HL-60 (cell line): ENCODE data around the gene APBA2.
"Not testable (repeated sequence)": the region's sequence is repeated elsewhere in the genome, so short reads cannot be mapped to it uniquely, and the experiment has no call there.

Experiments
- DNase-seq, 2 experiments: peaks; one replicate each; pipeline ENCODE4 v3.0.0-alpha.2; 2010 to 2020; ENCODE audit warnings: low read depth in 1 of 2, low spot score in 1 of 2
- H3K27ac ChIP-seq: fragments of 250-450 bp; sonication (Bioruptor Pico); replicated peaks from 2 replicates; pipeline ENCODE4 v1.5.1; 2020; ENCODE audit warnings: mild to moderate bottlenecking, moderate library complexity
- H3K27me3 ChIP-seq: fragments of 250-450 bp; sonication (Bioruptor Pico); 2 replicates; pipeline ENCODE4 v1.5.1; 2021; ENCODE audit warnings: mild to moderate bottlenecking, moderate library complexity; ENCODE audit not compliant: insufficient read depth, poor library complexity, severe bottlenecking
- H3K4me3 ChIP-seq: replicated peaks from 2 replicates; pipeline ENCODE4 v1.5.1; 2011; ENCODE audit warnings: mild to moderate bottlenecking, control low read depth, low read length; ENCODE audit not compliant: insufficient read depth
- GABPA ChIP-seq: IDR thresholded peaks from 2 replicates; pipeline ENCODE4 v1.6.1; 2012; ENCODE audit warnings: low read depth
- POLR2AphosphoS5 ChIP-seq: IDR thresholded peaks from 2 replicates; pipeline ENCODE4 v1.6.1; 2012; ENCODE audit warnings: low read depth
- SPI1 ChIP-seq: IDR thresholded peaks from 2 replicates; pipeline ENCODE4 v1.6.1; 2012; ENCODE audit warnings: low read depth, mild to moderate bottlenecking, borderline replicate concordance
- TF ChIP-seq, protein P1 (sequence below): IDR thresholded peaks from 2 replicates; pipeline ENCODE4 v1.6.1; 2012; ENCODE audit warnings: low read depth; ENCODE audit not compliant: insufficient replicate concordance
- TF ChIP-seq, protein P2 (sequence below): IDR thresholded peaks from one replicate; pipeline ENCODE4 v1.5.1; 2011; ENCODE audit warnings: low read length, control low read depth, inconsistent platforms; ENCODE audit not compliant: insufficient read depth

Gene APBA2

DNA sequence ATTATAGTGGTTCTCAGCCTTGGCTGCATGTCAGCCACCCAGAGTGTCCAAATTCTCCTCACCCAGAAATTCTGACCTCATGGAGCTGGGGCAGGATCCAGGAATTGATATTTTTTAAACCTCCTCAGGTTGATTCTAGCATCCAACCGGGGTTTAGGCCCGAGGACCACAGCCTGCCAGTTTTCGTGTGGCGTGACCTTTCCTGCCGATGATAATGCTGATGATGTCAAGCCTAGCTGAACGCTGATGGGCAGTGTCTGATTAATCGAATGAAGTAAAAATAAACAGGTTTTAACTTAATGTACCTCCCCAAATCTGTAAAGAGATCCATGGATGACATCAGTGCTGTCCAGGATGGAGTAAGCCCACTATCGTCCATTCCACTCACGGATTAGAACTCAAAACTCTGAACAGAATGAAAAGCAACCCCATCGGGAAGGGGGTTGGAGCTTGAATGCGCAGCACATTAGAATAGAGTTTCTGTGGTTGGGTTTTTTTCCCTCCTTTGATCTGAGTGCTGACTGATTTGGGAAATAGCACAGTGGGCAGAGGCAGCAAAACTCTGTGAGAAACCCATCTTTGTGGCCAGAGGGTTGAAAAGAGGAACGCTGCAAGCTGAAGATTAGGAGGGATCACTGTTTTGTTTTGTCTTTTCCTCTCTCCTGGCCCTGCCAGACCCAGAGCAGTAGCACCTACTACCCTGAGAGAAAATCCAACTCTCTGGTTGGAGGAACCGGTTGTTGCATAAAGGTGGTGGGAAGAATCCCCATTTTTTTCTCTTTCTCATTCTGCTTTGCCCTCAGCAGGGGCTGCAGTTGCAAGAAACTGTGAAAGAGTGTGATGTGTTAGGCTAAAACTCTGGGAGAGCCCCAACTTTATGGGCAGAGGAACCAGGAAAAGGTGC, 153.9 kb downstream of the APBA2 start:
- Histone ChIP-seq H3K27me3 (no peaks in the 10 kb centered on the region), H3K27ac (no peak overlapping the region), H3K4me3 (no peak overlapping the region)
- no peak for TF ChIP-seq POLR2AphosphoS5
- DNase-seq, result no peak

DNA sequence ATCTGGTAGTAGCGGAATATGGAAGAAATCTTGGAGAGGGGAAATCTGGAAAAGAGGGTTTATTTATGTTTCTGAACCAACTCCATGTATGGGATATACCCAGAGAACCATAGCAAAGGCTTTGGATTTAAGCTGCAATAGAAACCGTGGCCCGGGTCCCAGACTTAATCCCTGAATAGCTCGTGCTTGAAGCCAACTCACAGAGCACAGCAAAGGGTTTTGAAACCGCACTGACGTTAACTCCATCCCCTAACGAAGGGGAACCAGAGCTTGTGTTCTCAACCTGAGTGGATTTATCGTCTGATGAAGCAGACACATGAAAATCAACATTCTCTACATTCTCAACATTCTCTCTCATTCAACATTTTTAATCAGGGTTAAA, 154.6 kb downstream of the APBA2 start:
- Histone ChIP-seq H3K4me3 (no peak overlapping the region), H3K27ac (no peak overlapping the region), H3K27me3 (no peaks in the 10 kb centered on the region)
- DNase-seq, result no peak
- TF ChIP-seq, protein P1, sequence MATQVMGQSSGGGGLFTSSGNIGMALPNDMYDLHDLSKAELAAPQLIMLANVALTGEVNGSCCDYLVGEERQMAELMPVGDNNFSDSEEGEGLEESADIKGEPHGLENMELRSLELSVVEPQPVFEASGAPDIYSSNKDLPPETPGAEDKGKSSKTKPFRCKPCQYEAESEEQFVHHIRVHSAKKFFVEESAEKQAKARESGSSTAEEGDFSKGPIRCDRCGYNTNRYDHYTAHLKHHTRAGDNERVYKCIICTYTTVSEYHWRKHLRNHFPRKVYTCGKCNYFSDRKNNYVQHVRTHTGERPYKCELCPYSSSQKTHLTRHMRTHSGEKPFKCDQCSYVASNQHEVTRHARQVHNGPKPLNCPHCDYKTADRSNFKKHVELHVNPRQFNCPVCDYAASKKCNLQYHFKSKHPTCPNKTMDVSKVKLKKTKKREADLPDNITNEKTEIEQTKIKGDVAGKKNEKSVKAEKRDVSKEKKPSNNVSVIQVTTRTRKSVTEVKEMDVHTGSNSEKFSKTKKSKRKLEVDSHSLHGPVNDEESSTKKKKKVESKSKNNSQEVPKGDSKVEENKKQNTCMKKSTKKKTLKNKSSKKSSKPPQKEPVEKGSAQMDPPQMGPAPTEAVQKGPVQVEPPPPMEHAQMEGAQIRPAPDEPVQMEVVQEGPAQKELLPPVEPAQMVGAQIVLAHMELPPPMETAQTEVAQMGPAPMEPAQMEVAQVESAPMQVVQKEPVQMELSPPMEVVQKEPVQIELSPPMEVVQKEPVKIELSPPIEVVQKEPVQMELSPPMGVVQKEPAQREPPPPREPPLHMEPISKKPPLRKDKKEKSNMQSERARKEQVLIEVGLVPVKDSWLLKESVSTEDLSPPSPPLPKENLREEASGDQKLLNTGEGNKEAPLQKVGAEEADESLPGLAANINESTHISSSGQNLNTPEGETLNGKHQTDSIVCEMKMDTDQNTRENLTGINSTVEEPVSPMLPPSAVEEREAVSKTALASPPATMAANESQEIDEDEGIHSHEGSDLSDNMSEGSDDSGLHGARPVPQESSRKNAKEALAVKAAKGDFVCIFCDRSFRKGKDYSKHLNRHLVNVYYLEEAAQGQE, result no peak
- TF ChIP-seq GABPA, result no peak
- no peak for TF ChIP-seq POLR2AphosphoS5
- TF ChIP-seq SPI1, result no peak
- TF ChIP-seq, protein P2, sequence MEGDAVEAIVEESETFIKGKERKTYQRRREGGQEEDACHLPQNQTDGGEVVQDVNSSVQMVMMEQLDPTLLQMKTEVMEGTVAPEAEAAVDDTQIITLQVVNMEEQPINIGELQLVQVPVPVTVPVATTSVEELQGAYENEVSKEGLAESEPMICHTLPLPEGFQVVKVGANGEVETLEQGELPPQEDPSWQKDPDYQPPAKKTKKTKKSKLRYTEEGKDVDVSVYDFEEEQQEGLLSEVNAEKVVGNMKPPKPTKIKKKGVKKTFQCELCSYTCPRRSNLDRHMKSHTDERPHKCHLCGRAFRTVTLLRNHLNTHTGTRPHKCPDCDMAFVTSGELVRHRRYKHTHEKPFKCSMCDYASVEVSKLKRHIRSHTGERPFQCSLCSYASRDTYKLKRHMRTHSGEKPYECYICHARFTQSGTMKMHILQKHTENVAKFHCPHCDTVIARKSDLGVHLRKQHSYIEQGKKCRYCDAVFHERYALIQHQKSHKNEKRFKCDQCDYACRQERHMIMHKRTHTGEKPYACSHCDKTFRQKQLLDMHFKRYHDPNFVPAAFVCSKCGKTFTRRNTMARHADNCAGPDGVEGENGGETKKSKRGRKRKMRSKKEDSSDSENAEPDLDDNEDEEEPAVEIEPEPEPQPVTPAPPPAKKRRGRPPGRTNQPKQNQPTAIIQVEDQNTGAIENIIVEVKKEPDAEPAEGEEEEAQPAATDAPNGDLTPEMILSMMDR, result no peak

DNA sequence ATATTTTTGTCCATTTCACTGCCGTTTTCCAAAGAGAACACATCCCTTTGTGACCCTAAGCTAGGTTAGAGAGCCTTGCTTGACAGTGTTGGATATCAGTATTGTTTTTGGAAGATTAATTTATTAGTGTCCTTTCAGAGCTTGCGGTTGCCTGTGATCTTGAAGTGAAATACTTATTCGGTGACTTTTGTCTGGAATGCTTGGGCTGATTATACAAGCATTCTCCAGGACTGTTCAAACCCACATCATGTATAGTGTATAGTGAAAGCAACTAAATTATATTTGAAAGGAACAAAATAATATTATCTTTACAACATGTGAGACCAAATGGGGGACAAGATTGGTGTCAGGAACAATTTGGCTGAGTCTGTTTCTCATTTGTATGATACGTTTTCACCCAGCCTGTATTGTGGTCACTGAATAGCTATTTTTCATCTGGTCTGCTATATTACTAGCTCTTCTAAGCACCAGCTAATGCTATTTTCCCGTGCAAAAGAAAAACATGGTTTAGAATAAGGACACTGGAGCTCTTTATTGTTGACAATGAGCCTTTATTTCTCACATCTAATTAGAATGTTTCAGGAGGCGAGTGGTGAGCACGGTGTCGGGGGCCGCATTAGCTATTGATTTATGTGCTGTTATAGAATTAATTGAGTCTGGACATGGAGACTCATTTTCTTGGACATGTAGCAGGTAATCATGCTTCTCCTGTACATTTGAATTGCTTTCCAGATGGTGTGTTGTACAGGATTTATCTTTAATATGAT, 158.1 kb downstream of the APBA2 start:
- H3K4me3 ChIP-seq, result no peak overlapping the region
- H3K27me3 ChIP-seq, result no peaks in the 10 kb centered on the region
- H3K27ac ChIP-seq, result no peak overlapping the region
- no peak for DNase-seq
- TF ChIP-seq GABPA (no peak), POLR2AphosphoS5 (no peak), SPI1 (no peak)
- TF ChIP-seq, protein P2, result no peak
- TF ChIP-seq, protein P1, result no peak

DNA sequence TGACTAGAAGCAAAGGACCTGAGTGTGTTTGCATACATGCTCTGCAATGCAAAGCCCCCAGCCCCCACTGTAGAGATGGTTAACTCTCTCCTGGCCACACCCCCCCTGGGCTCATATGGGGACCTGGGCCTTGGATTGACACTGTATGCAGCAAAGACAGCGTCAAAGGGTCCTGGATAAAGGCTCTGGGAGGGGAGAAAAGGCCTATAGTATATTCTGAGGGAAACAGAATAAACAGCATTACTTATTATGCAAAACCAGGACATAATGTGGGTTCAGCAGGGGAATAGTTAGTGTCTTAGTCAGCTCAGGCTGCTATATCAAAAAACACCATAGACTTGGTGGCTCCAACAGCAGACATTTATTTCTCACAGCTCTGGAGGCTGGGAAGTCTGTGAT, 158.7 kb downstream of the APBA2 start:
- no peaks in the 10 kb centered on the region for H3K27me3 ChIP-seq
- H3K27ac ChIP-seq, result no peak overlapping the region
- TF ChIP-seq, protein P2, result no peak
- TF ChIP-seq POLR2AphosphoS5, result no peak
- TF ChIP-seq GABPA, result no peak
- TF ChIP-seq, protein P1, result no peak
- no peak for TF ChIP-seq SPI1
- no peak for DNase-seq
- H3K4me3 ChIP-seq, result no peak overlapping the region

DNA sequence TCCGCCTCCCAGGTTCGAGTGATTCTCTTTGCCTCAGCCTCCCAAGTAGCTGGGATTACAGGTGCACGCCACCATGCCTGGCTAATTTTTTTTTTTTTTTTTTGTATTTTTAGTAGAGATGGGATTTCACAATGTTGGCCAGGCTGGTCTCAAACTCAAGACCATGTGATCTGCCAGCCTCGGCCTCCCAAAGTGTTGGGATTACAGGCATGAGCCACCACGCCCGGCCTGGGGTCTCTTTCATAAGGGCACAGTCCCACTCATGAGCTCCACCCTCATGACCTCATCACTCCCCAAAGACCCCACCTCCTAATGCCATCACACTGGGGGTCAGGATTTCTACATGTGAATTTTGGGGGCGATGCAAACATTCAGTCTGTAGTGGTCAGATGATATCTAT, 159.4 kb downstream of the APBA2 start:
- not testable (repeated sequence) for H3K4me3 ChIP-seq, H3K27ac ChIP-seq, DNase-seq, H3K27me3 ChIP-seq
